ENCODE measurements around the gene LPIN3.

The LPIN3 gene

GRCh38 chr20:41320976-41321375 lies 19.6 kb upstream of the LPIN3 start:
- DNase-seq: no peak

GRCh38 chr20:41327178-41327577 lies 13.4 kb upstream of the LPIN3 start:
- no peak for DNase-seq

GRCh38 chr20:41329435-41330342 lies 10.9 kb upstream of the LPIN3 start:
- DNase-seq: peak; percentile 77

GRCh38 chr20:41330343-41330720 lies 10.3 kb upstream of the LPIN3 start:
- no peak for DNase-seq

GRCh38 chr20:41330941-41331340 lies 9.7 kb upstream of the LPIN3 start:
- DNase-seq: no peak

- no peak for DNase-seq
Observed at GRCh38 chr20:41331731-41332130, 8.9 kb upstream of the LPIN3 start.

- DNase-seq: no peak
Observed at GRCh38 chr20:41334036-41334435, 6.6 kb upstream of the LPIN3 start.

GRCh38 chr20:41334443-41335421 lies 5.9 kb upstream of the LPIN3 start:
- DNase-seq: no peak

- DNase-seq: no peak
Observed at GRCh38 chr20:41335591-41335990, 5.0 kb upstream of the LPIN3 start.

GRCh38 chr20:41336711-41337492 lies 3.7 kb upstream of the LPIN3 start:
- no peak for DNase-seq

- peak; percentile 59 for DNase-seq
Observed at GRCh38 chr20:41339957-41340326, 679 bp upstream of the LPIN3 start.

GRCh38 chr20:41342474-41343464 lies 2.1 kb downstream of the LPIN3 start:
- DNase-seq: no peak

- DNase-seq: no peak
Observed at GRCh38 chr20:41344477-41344876, 3.9 kb downstream of the LPIN3 start.

- DNase-seq: no peak
Observed at GRCh38 chr20:41344938-41345728, 4.5 kb downstream of the LPIN3 start.

GRCh38 chr20:41345729-41346067 lies 5.1 kb downstream of the LPIN3 start:
- DNase-seq: no peak

GRCh38 chr20:41347523-41348429 lies 7.2 kb downstream of the LPIN3 start:
- no peak for DNase-seq

- no peak for DNase-seq
Observed at GRCh38 chr20:41348430-41349172, 8.0 kb downstream of the LPIN3 start.

- no peak for DNase-seq
Observed at GRCh38 chr20:41349266-41349665, 8.6 kb downstream of the LPIN3 start.

- DNase-seq: no peak
Observed at GRCh38 chr20:41349943-41350342, 9.3 kb downstream of the LPIN3 start.
